K562 (cell line): ENCODE results near the gene TENM4. TPM values are rescaled to one million over a fixed set of nuclear protein-coding genes. Genes with fewer than 3 reads are reported as not detected.

ENCODE experiments used
- ATAC-seq: fragments of 200-7000 bp; cut with Tn5 transposase; 3 replicates; pipeline ENCODE4 v1.9.1; 2020; ENCODE audit warnings: moderate library complexity
- BruUV-seq: library from RNA; stranded (reverse); fragments of 400-500 nt; replicated peaks from 2 replicates; lab custom pipeline; 2021; lab: Mats Ljungman, UMichigan
- CTCF ChIA-PET: fragments of 300-600 bp; formaldehyde crosslinking; extraction: SDS; loops from one replicate; lab custom pipeline; 2021; ENCODE audit warnings: low intra/inter-chr PET ratio; lab: Yijun Ruan, JAX
- POLR2A ChIA-PET: fragments of 300-600, 350-650 bp; sonication (Branson Sonifier 250); formaldehyde crosslinking; extraction: SDS; loops from one replicate; lab custom pipeline; 2021; ENCODE audit warnings: antibody characterized with exemption, inconsistent platforms; lab: Yijun Ruan, JAX
- DNase-seq, 4 experiments: peaks; one replicate each; pipeline versions ENCODE4 v3.0.0 to v3.0.0-alpha.2; 2011 to 2018; ENCODE audit warnings: low spot score in 3 of 4, mixed read lengths in 3 of 4; ENCODE audit errors: extremely low read depth in 1 of 4
- FAIRE-seq: peaks from 2 replicates; lab custom pipeline; 2011; peaks lifted over from hg19 to GRCh38; lab: Jason Lieb, UNC
- H2AFZ ChIP-seq: 2 replicates; pipeline ENCODE4 v1.6.0; 2011; ENCODE audit warnings: low read depth, low read length, control low read depth, inconsistent platforms
- H3K27ac ChIP-seq: fragments of 200-600 bp; 3 replicates; pipeline ENCODE4 v1.8.0; 2011; ENCODE audit warnings: low read depth, mild to moderate bottlenecking, control low read depth, inconsistent platforms, low read length, moderate library complexity, mixed read lengths; ENCODE audit errors: extremely low read depth
- H3K27me3 ChIP-seq, 2 experiments: fragments of 300-600 bp in 1 of 2; 2 replicates in 1 of 2; 3 replicates in 1 of 2; pipeline versions ENCODE4 v1.6.0 to v1.8.0; 2011; ENCODE audit warnings: inconsistent platforms in 2 of 2, low read length in 2 of 2, mild to moderate bottlenecking in 1 of 2, mixed read lengths in 1 of 2, moderate library complexity in 1 of 2; ENCODE audit not compliant: control insufficient read depth in 2 of 2, insufficient read depth in 2 of 2
- H3K36me3 ChIP-seq: fragments of 300-600 bp; 3 replicates; pipeline ENCODE4 v1.8.0; 2011; ENCODE audit warnings: mild to moderate bottlenecking, low read length, inconsistent platforms; ENCODE audit not compliant: control insufficient read depth, insufficient read depth
- H3K4me1 ChIP-seq, 2 experiments: fragments of 200-600 bp in 1 of 2; replicated peaks in 1 of 2; 2 replicates in 1 of 2; 3 replicates in 1 of 2; pipeline versions ENCODE4 v1.5.1 to v1.8.0; 2011; ENCODE audit warnings: inconsistent platforms in 2 of 2, low read length in 2 of 2, mild to moderate bottlenecking in 1 of 2, mixed read lengths in 1 of 2, moderate library complexity in 1 of 2; ENCODE audit not compliant: control insufficient read depth in 2 of 2, insufficient read depth in 2 of 2
- H3K4me2 ChIP-seq: 2 replicates; pipeline ENCODE4 v1.6.1; 2011; ENCODE audit warnings: low read length, control low read depth, inconsistent platforms, mixed read lengths; ENCODE audit not compliant: insufficient read depth
- H3K4me3 ChIP-seq: fragments of 200-600 bp; sonication (generic), shearing (Covaris generic); 2 replicates; pipeline ENCODE4 v1.5.1; 2016; ENCODE audit warnings: control low read depth, inconsistent platforms
- H3K79me2 ChIP-seq: fragments of 200-600 bp; 3 replicates; pipeline ENCODE4 v1.8.0; 2011; ENCODE audit warnings: low read length, inconsistent platforms; ENCODE audit not compliant: control insufficient read depth, insufficient read depth
- H3K9ac ChIP-seq, 2 experiments: 2 replicates each; pipeline versions ENCODE4 v1.6.0 to v1.6.1; 2011; ENCODE audit warnings: low read depth in 2 of 2, low read length in 2 of 2, control low read depth in 1 of 2, inconsistent platforms in 1 of 2, mild to moderate bottlenecking in 1 of 2, mixed read lengths in 1 of 2; ENCODE audit not compliant: insufficient read depth in 1 of 2
- H3K9me1 ChIP-seq: one replicate; pipeline ENCODE4 v1.6.0; 2011; ENCODE audit warnings: inconsistent platforms, mild to moderate bottlenecking, low read length, moderate library complexity; ENCODE audit not compliant: control insufficient read depth, insufficient read depth
- H3K9me3 ChIP-seq: replicated peaks from 2 replicates; pipeline ENCODE4 v1.5.1; 2011; ENCODE audit warnings: low read depth, low read length, inconsistent platforms; ENCODE audit not compliant: control insufficient read depth, insufficient read depth
- H4K20me1 ChIP-seq: replicated peaks from 2 replicates; pipeline ENCODE4 v1.6.1; 2011; ENCODE audit warnings: low read length, inconsistent platforms, mixed read lengths; ENCODE audit not compliant: control insufficient read depth, insufficient read depth
- ATF3 ChIP-seq, 2 experiments: fragments of 450-650 bp in 1 of 2; sonication (generic) in 1 of 2; formaldehyde crosslinking in 1 of 2; IDR thresholded peaks in 1 of 2; conservative IDR thresholded peaks in 1 of 2; 2 replicates each; pipeline versions ENCODE4 v1.6.1 to v1.8.1; 2016 to 2023; ENCODE audit warnings: mild to moderate bottlenecking in 2 of 2, moderate library complexity in 2 of 2, inconsistent platforms in 1 of 2, missing genetic modification reagents in 1 of 2
- BCLAF1 ChIP-seq, 2 experiments: fragments of 450-650 bp in 1 of 2; IDR thresholded peaks; 2 replicates each; pipeline ENCODE4 v1.6.1; 2011 to 2017; ENCODE audit warnings: low read depth in 2 of 2, antibody characterized with exemption in 1 of 2, borderline replicate concordance in 1 of 2, low read length in 1 of 2, mild to moderate bottlenecking in 1 of 2, mixed read lengths in 1 of 2; ENCODE audit not compliant: control insufficient read depth in 1 of 2
- E2F3 ChIP-seq: fragments of 250-450 bp; sonication (Bioruptor Pico); IDR thresholded peaks from 2 replicates; pipeline ENCODE4 v1.4.0; 2020; ENCODE audit warnings: mild to moderate bottlenecking
- HIVEP1 ChIP-seq: fragments of 250-450 bp; sonication (Bioruptor Pico); IDR thresholded peaks from 2 replicates; pipeline ENCODE4 v1.4.0; 2020; ENCODE audit warnings: mild to moderate bottlenecking
- KDM2B ChIP-seq: fragments of 250-450 bp; sonication (Bioruptor Pico); IDR thresholded peaks from 2 replicates; pipeline ENCODE4 v1.8.0; 2021; ENCODE audit warnings: mild to moderate bottlenecking, moderate library complexity
- NFE2L1 ChIP-seq: fragments of 450-650 bp; IDR thresholded peaks from 2 replicates; pipeline ENCODE4 v1.6.1; 2016; ENCODE audit warnings: missing genetic modification characterization, low read depth, mild to moderate bottlenecking, missing compliant biosample characterization, moderate library complexity, borderline replicate concordance
- NFIX ChIP-seq: fragments of 250-450 bp; sonication (Bioruptor Pico); IDR thresholded peaks from 2 replicates; pipeline ENCODE4 v1.4.0; 2020; ENCODE audit warnings: low read depth, mild to moderate bottlenecking, moderate library complexity
- PTRF ChIP-seq: fragments of 450-650 bp; IDR thresholded peaks from 2 replicates; pipeline ENCODE4 v1.6.1; 2016; ENCODE audit warnings: mild to moderate bottlenecking, missing genetic modification characterization, missing compliant biosample characterization
- PURB ChIP-seq: sonication (generic); formaldehyde crosslinking; IDR thresholded peaks from 2 replicates; pipeline ENCODE4 v1.9.0; 2021; ENCODE audit warnings: low read depth, mild to moderate bottlenecking, missing genetic modification reagents
- SAFB2 ChIP-seq: fragments of 200-400 bp; formaldehyde crosslinking; IDR thresholded peaks from 2 replicates; pipeline ENCODE4 v1.6.1; 2018; ENCODE audit warnings: borderline replicate concordance, low read length, low read depth, moderate library complexity; ENCODE audit not compliant: severe bottlenecking
- TARDBP ChIP-seq: fragments of 450-650 bp; IDR thresholded peaks from 2 replicates; pipeline ENCODE4 v1.6.1; 2016
- ZBTB17 ChIP-seq: fragments of 450-650 bp; formaldehyde crosslinking; IDR thresholded peaks from 2 replicates; pipeline ENCODE4 v1.4.0; 2020; ENCODE audit warnings: mild to moderate bottlenecking
- ZNF12 ChIP-seq: sonication (generic); formaldehyde crosslinking; IDR thresholded peaks from 2 replicates; pipeline ENCODE4 v1.4.0; 2020; ENCODE audit warnings: mild to moderate bottlenecking, missing genetic modification reagents
- ZNF165 ChIP-seq: fragments of 250-450 bp; sonication (Bioruptor Pico); IDR thresholded peaks from 2 replicates; pipeline ENCODE4 v1.4.0; 2020; ENCODE audit warnings: borderline replicate concordance
- ZNF212 ChIP-seq: fragments of 450-650 bp; formaldehyde crosslinking; IDR thresholded peaks from 2 replicates; pipeline ENCODE4 v1.4.0; 2020; ENCODE audit warnings: mild to moderate bottlenecking
- WGBS: fragments of 100-300 bp; shearing (Covaris generic); methylation state at CpG from one replicate; pipeline ENCODE4 v1.1.6; 2016; ENCODE audit warnings: low coverage, mixed read lengths; ENCODE audit not compliant: insufficient coverage; ENCODE audit errors: missing lambda C conversion rate; 5-methylcytosine and 5-hydroxymethylcytosine counted together
- in situ Hi-C: fragments of 300-500 bp; cut with MboI; formaldehyde crosslinking; loops from 4 replicates; pipeline ENCODE4 v1.15.0; 2018; ENCODE audit warnings: inconsistent platforms, mixed read lengths
- intact Hi-C: fragments of 100-400 bp; cut with micrococcal nuclease; formaldehyde crosslinking; loops from 2 replicates; pipeline ENCODE4 v1.14.2; 2022
- polyA plus RNA-seq, 8 experiments: library from polyadenylated mRNA; depleted of rRNA in 4 of 8; stranded (reverse) in 5 of 8; unstranded in 3 of 8; fragments of >200 nt; fragmentation: Nextera tagmentation in 2 of 8; fragmentation: Illumina TruSeq in 1 of 8; extraction: Ambion mirVana in 2 of 8; extraction: Trizol in 1 of 8; gene quantifications; 2 replicates each; pipeline versions ENCODE4 v1.2.1 to v1.2.3, GENCODE V29; 2011 to 2014; ENCODE audit warnings: inconsistent platforms in 1 of 8, missing spikeins in 1 of 8
- total RNA-seq, 7 experiments: library from RNA; depleted of rRNA in 6 of 7; stranded (reverse); fragments of >200 nt in 6 of 7; fragmentation: Illumina TruSeq in 2 of 7; extraction: Trizol in 2 of 7; gene quantifications; 2 replicates each; pipeline versions ENCODE4 v1.2.1 to v1.2.3, GENCODE V29; 2011 to 2021; ENCODE audit warnings: low replicate concordance in 1 of 7

The TENM4 gene
- total and polyA plus RNA-seq, 9 of the 15 experiments (the other 6 are each of a cell fraction or from before 2014, with no cell fraction given), result 0.16 TPM; not detected in 8

DNA sequence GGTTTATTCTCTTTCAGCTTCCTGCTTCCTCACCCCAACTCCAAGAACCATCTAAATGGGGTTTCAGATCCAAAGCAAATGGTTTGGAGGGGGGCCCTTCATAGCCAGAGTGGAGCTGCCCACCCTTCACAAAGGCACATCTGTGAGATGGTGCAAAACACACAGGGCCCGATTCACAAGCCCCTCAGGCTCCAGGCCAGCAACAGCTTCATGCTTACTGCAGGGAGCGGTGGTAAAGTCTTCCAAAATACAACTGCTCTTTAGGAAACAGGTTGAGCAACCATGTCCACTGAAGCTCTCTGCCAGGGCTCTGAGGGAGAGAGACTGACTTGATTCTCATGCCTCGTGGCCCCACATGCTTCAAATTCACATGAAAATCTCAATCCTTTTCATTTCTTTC is 653.1 kb downstream of the TENM4 start:
- intact Hi-C loops, result no loop called here
- H3K9me1 ChIP-seq, result no peaks in the 10 kb centered on the region
- ATAC-seq (no peak), DNase-seq (no peak), FAIRE-seq (no peak)
- BruUV-seq, result no TSS peak
- no peak overlapping the region for H3K27ac ChIP-seq
- in situ Hi-C loops, result no loop called here
- H3K36me3 ChIP-seq, result no peaks in the 10 kb centered on the region
- H3K4me2 ChIP-seq, result no peak overlapping the region
- no peak overlapping the region for H2AFZ ChIP-seq
- no peak overlapping the region for H3K4me3 ChIP-seq
- peaks cover 0 to 19% of the 10 kb centered on the region in 2 experiments; a peak in 2 of 5 replicates for H3K27me3 ChIP-seq
- no peaks in the 10 kb centered on the region for H3K9me3 ChIP-seq
- 0 out of 5 replicates have a peak, but pooled peaks cover 0 to 3% of the 10 kb centered on the region in 2 experiments for H3K4me1 ChIP-seq
- H3K79me2 ChIP-seq, result no peaks in the 10 kb centered on the region
- CTCF ChIA-PET, result no interaction called here
- H3K9ac ChIP-seq, result no peak overlapping the region
- WGBS, result 4% methylated on average over 2 of the region's 3 CpGs
- H4K20me1 ChIP-seq, result no peaks in the 10 kb centered on the region
- TF ChIP-seq PURB (no peak), ZNF12 (CRISPR knock-in tag) (no peak), BCLAF1 (IDR thresholded peaks at IDR 0.05; ENCODE audit: borderline replicate concordance in 1 of 2, control insufficient read depth in 1 of 2, low read depth in 2 of 2, low read length in 1 of 2) (no peak), SAFB2 (no peak), KDM2B (CRISPR knock-in tag) (no peak), NFE2L1 (tag) (no peak), NFIX (CRISPR knock-in tag) (no peak), ZBTB17 (CRISPR knock-in tag) (no peak), HIVEP1 (CRISPR knock-in tag) (no peak), ZNF212 (no peak), ATF3 (IDR thresholded peaks at IDR 0.05) (no peak), ATF3 (CRISPR knock-in tag; conservative IDR thresholded peaks at IDR 0.05) (no peak), PTRF (tag) (no peak), ZNF165 (CRISPR knock-in tag) (no peak), TARDBP (no peak), E2F3 (CRISPR knock-in tag) (no peak)
- POLR2A ChIA-PET, result interaction anchor here (0.5 kb wide), 1 partner anchor 28 kb away, joined by 3 read pairs; no protein-coding TSS in a partner anchor
